Neuronal stem cell (in vitro differentiated cells): Measurements from ENCODE around the gene EXT2.

Experiments used
- DNase-seq: peaks from one replicate; pipeline ENCODE4 v3.0.0-alpha.2; 2013; ENCODE audit warnings: low spot score
- H2AFZ ChIP-seq: one replicate; pipeline ENCODE4 v1.6.1; 2013; ENCODE audit warnings: mild to moderate bottlenecking, low read length, inconsistent platforms
- H2AK5ac ChIP-seq: 2 replicates; pipeline ENCODE4 v1.6.1; 2013; ENCODE audit warnings: low read depth, mild to moderate bottlenecking, inconsistent platforms, low read length, moderate library complexity, mixed read lengths
- H2BK120ac ChIP-seq: 2 replicates; pipeline ENCODE4 v1.6.1; 2013; ENCODE audit warnings: low read depth, mild to moderate bottlenecking, inconsistent platforms, low read length, moderate library complexity, mixed read lengths
- H2BK12ac ChIP-seq: one replicate; pipeline ENCODE4 v1.6.1; 2013; ENCODE audit warnings: low read length, inconsistent platforms
- H2BK15ac ChIP-seq: 2 replicates; pipeline ENCODE4 v1.6.1; 2013; ENCODE audit warnings: mild to moderate bottlenecking, low read length, inconsistent platforms, mixed read lengths
- H2BK5ac ChIP-seq: one replicate; pipeline ENCODE4 v1.6.1; 2013; ENCODE audit warnings: inconsistent platforms, mild to moderate bottlenecking, low read length, moderate library complexity
- H3K14ac ChIP-seq: one replicate; pipeline ENCODE4 v1.6.1; 2013; ENCODE audit warnings: low read length, inconsistent platforms
- H3K18ac ChIP-seq: 2 replicates; pipeline ENCODE4 v1.6.1; 2013; ENCODE audit warnings: low read length, inconsistent platforms
- H3K23ac ChIP-seq: 2 replicates; pipeline ENCODE4 v1.6.1; 2013; ENCODE audit warnings: low read depth, mild to moderate bottlenecking, mixed read lengths, low read length, inconsistent platforms; ENCODE audit not compliant: poor library complexity
- H3K27ac ChIP-seq: replicated peaks from 3 replicates; pipeline ENCODE4 v1.5.1; 2013; ENCODE audit warnings: low read length, inconsistent platforms
- H3K27me3 ChIP-seq, 3 experiments: 2 replicates each; pipeline ENCODE4 v1.6.1; 2013; ENCODE audit warnings: low read length in 3 of 3, mild to moderate bottlenecking in 2 of 3, inconsistent platforms in 1 of 3, low read depth in 1 of 3, mixed read lengths in 1 of 3, moderate library complexity in 1 of 3; ENCODE audit not compliant: control insufficient read depth in 3 of 3, insufficient read depth in 3 of 3
- H3K36me3 ChIP-seq, 2 donors: replicated peaks in 1 of 2; 2 replicates each; pipeline ENCODE4 v1.6.1; 2013; ENCODE audit warnings: low read length in 2 of 2; ENCODE audit not compliant: control insufficient read depth in 2 of 2, insufficient read depth in 2 of 2
- H3K4ac ChIP-seq: 2 replicates; pipeline ENCODE4 v1.6.1; 2013; ENCODE audit warnings: inconsistent platforms, mild to moderate bottlenecking, low read length, moderate library complexity
- H3K4me1 ChIP-seq, 2 donors: 1 replicate in 1 of 2; 2 replicates in 1 of 2; pipeline ENCODE4 v1.6.1; 2013; ENCODE audit warnings: low read length in 2 of 2, low read depth in 1 of 2; ENCODE audit not compliant: control insufficient read depth in 2 of 2, insufficient read depth in 1 of 2
- H3K4me2 ChIP-seq: one replicate; pipeline ENCODE4 v1.6.1; 2013; ENCODE audit warnings: mild to moderate bottlenecking, low read length, inconsistent platforms; ENCODE audit not compliant: insufficient read depth, poor library complexity, severe bottlenecking
- H3K4me3 ChIP-seq, 2 donors: 2 replicates each; pipeline ENCODE4 v1.5.1; 2013; ENCODE audit warnings: low read length in 2 of 2, mild to moderate bottlenecking in 2 of 2, inconsistent platforms in 1 of 2, moderate library complexity in 1 of 2
- H3K79me1 ChIP-seq: one replicate; pipeline ENCODE4 v1.6.1; 2013; ENCODE audit warnings: low read depth, mild to moderate bottlenecking, inconsistent platforms, low read length, moderate library complexity
- H3K9ac ChIP-seq: one replicate; pipeline ENCODE4 v1.6.1; 2013; ENCODE audit warnings: mild to moderate bottlenecking, low read depth, low read length, inconsistent platforms; ENCODE audit not compliant: poor library complexity
- H3K9me3 ChIP-seq, 2 donors: replicated peaks in 1 of 2; 2 replicates each; pipeline versions ENCODE3 to v1.6.1; 2013; ENCODE audit warnings: low read length in 2 of 2, mild to moderate bottlenecking in 2 of 2, inconsistent platforms in 1 of 2, low read depth in 1 of 2, mixed read lengths in 1 of 2, moderate library complexity in 1 of 2; ENCODE audit not compliant: control insufficient read depth in 2 of 2, insufficient read depth in 1 of 2
- H4K8ac ChIP-seq: one replicate; pipeline ENCODE4 v1.6.1; 2013; ENCODE audit warnings: low read depth, mild to moderate bottlenecking, inconsistent platforms, low read length, moderate library complexity
- H4K91ac ChIP-seq: one replicate; pipeline ENCODE4 v1.6.1; 2013; ENCODE audit warnings: low read length, low read depth, mild to moderate bottlenecking, inconsistent platforms; ENCODE audit not compliant: poor library complexity
- WGBS, 2 donors: extraction: QIAGEN DNeasy Blood & Tissue Kit; methylation state at CpG; one replicate each; pipeline ENCODE4 v1.1.7; 2013; ENCODE audit warnings: missing lambda C conversion rate in 2 of 2, mixed read lengths in 1 of 2; ENCODE audit not compliant: insufficient read length in 2 of 2, insufficient replicate concordance in 1 of 2; ENCODE audit errors: extremely low coverage in 2 of 2; 5-methylcytosine and 5-hydroxymethylcytosine counted together

The EXT2 gene

DNA sequence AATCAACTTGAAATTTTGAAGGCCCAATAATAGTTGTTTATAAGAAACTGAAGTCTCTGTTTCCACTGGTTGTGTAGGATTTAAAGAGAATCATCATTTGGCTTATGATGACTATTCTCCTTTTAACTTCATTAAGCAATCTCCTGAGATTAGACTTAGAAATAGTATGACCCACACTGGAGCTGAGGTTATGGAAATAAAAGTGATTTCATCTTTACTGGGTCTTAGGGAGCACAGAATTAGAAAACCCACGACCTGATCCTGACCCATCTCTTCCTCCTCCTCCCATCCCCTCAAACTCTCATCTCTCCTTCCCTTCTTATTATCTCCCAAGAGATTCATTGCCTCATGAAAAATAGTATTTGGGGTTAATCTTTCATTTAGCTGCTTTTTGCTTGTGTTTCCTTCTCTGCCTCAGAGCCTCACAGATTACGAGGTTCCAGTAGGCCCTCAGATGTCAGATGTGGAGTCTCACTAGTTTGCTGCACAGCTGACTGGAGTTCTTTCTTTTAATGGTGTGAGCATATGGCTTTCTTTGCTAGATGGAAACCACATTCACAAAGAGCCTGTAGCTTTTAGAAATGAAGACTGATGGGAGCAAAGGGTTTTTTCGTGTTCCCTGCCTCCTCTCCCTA lies 129.5 kb downstream of the EXT2 start:
- Histone ChIP-seq H3K36me3 (no peaks in the 10 kb centered on the region), H3K4me3 (no peak overlapping the region), H2BK120ac (no peak overlapping the region), H2BK12ac (no peak overlapping the region), H4K8ac (no peak overlapping the region), H2AFZ (no peak overlapping the region), H3K4ac (no peak overlapping the region), H3K79me1 (no peaks in the 10 kb centered on the region), H3K9ac (no peak overlapping the region), H2BK15ac (no peak overlapping the region), H3K4me1 (peaks cover 0 to 11% of the 10 kb centered on the region in 2 donors), H3K27me3 (no peaks in the 10 kb centered on the region), H2BK5ac (no peak overlapping the region), H3K14ac (no peak overlapping the region), H3K4me2 (no peak overlapping the region), H3K27ac (no peak overlapping the region), H3K23ac (no peak overlapping the region), H3K9me3 (no peaks in the 10 kb centered on the region), H3K18ac (no peak overlapping the region), H4K91ac (no peak overlapping the region), H2AK5ac (no peak overlapping the region)
- DNase-seq, result no peak
- WGBS, 2 donors, result no CpG with 5 or more reads among the region's 3 CpGs

DNA sequence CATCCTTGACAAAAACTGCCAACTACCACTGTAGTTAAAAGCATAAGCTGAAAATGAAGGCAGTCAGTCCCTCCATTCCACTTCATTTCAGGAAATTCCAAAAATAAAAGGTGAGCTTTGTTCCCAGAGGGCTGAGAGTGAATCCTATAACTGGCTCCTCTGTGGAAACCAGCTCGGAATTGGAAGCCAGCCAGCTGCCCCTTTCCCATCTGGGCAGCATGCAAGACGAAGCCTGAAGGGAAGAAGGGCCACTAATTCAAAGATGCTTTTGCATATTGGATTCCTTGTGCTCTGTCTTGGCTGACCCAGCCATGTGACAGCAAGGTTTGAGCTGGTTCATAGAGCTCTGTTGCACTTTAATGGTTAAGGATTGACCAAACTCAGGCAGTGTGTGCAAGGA lies 131.0 kb downstream of the EXT2 start:
- H2BK5ac ChIP-seq, result no peak overlapping the region
- no CpG with 5 or more reads among the region's 2 CpGs for WGBS, 2 donors
- H2BK120ac ChIP-seq, result no peak overlapping the region
- no peak overlapping the region for H3K4ac ChIP-seq
- no peaks in the 10 kb centered on the region for H3K36me3 ChIP-seq
- no peak overlapping the region for H3K4me3 ChIP-seq
- no peaks in the 10 kb centered on the region for H3K27me3 ChIP-seq
- H3K23ac ChIP-seq, result no peak overlapping the region
- no peak overlapping the region for H3K14ac ChIP-seq
- H2BK15ac ChIP-seq, result no peak overlapping the region
- no peak overlapping the region for H4K8ac ChIP-seq
- H3K4me2 ChIP-seq, result no peak overlapping the region
- H3K18ac ChIP-seq, result no peak overlapping the region
- peaks cover 0 to 12% of the 10 kb centered on the region in 2 donors for H3K4me1 ChIP-seq
- no peak overlapping the region for H3K27ac ChIP-seq
- H4K91ac ChIP-seq, result no peak overlapping the region
- no peak overlapping the region for H2AK5ac ChIP-seq
- no peak for DNase-seq
- H2BK12ac ChIP-seq, result no peak overlapping the region
- H3K9ac ChIP-seq, result no peak overlapping the region
- H3K79me1 ChIP-seq, result no peaks in the 10 kb centered on the region
- H2AFZ ChIP-seq, result no peak overlapping the region
- H3K9me3 ChIP-seq, result no peaks in the 10 kb centered on the region

DNA sequence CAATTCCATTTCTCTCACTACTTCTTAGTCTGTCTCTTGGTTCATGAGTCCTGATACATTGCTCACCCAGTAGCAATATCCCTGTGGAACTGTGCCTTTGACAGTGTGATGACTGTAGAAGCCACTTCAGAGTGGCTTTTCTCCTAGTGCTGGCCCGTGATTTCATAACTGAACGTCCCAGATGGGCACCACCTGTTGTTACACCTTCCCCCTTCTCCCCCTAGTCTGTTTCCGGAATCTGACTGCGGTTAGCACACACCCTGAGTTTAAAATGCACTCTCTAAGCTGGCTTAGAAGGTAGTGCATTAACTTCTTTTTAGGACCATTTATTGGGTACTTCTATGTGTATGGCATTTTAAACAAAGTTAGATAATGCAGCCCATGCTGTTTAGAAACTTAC lies 131.5 kb downstream of the EXT2 start:
- H4K91ac ChIP-seq, result no peak overlapping the region
- no peak overlapping the region for H4K8ac ChIP-seq
- H3K23ac ChIP-seq, result no peak overlapping the region
- H3K27me3 ChIP-seq, result no peaks in the 10 kb centered on the region
- H3K9ac ChIP-seq, result no peak overlapping the region
- H2AK5ac ChIP-seq, result no peak overlapping the region
- no peaks in the 10 kb centered on the region for H3K79me1 ChIP-seq
- no peaks in the 10 kb centered on the region for H3K36me3 ChIP-seq
- WGBS, 2 donors, result no CpG with 5 or more reads among the region's 4 CpGs
- no peak overlapping the region for H3K18ac ChIP-seq
- H3K4me3 ChIP-seq, result no peak overlapping the region
- H2BK15ac ChIP-seq, result no peak overlapping the region
- H3K4me2 ChIP-seq, result no peak overlapping the region
- no peak overlapping the region for H2BK5ac ChIP-seq
- H2AFZ ChIP-seq, result no peak overlapping the region
- no peak overlapping the region for H2BK12ac ChIP-seq
- H2BK120ac ChIP-seq, result no peak overlapping the region
- no peaks in the 10 kb centered on the region for H3K9me3 ChIP-seq
- H3K14ac ChIP-seq, result no peak overlapping the region
- no peak overlapping the region for H3K27ac ChIP-seq
- H3K4me1 ChIP-seq, result peaks cover 0 to 12% of the 10 kb centered on the region in 2 donors
- H3K4ac ChIP-seq, result no peak overlapping the region
- DNase-seq, result no peak

DNA sequence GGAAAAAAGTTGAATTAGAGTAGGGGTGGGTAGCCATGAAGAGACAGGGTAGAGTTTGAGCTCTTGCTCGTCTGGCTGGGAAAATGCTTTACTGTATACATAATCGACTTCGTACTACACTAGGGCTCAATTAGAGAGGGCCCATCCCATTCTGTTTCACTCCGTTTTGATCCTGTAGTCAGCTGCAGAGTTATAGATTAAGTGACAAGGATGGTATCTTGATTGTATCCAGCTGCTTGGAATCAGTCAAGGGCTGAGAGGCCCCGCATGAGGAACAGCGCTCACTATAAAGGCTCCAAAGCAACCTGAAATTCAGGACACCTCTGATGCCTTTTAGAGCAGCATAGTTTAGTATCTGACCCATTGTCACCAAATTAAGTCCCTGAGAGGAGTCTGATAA lies 132.9 kb downstream of the EXT2 start:
- no peak overlapping the region for H4K91ac ChIP-seq
- no peak overlapping the region for H3K23ac ChIP-seq
- no peak for DNase-seq
- H3K4me2 ChIP-seq, result no peak overlapping the region
- H2BK12ac ChIP-seq, result no peak overlapping the region
- no CpG with 5 or more reads among the region's 6 CpGs for WGBS, 2 donors
- no peak overlapping the region for H3K4me3 ChIP-seq
- no peak overlapping the region for H2AK5ac ChIP-seq
- H3K36me3 ChIP-seq, result no peaks in the 10 kb centered on the region
- H3K4me1 ChIP-seq, result peaks cover 0 to 12% of the 10 kb centered on the region in 2 donors
- H2BK15ac ChIP-seq, result no peak overlapping the region
- H2BK120ac ChIP-seq, result no peak overlapping the region
- no peaks in the 10 kb centered on the region for H3K27me3 ChIP-seq
- H3K9me3 ChIP-seq, result no peaks in the 10 kb centered on the region
- H3K9ac ChIP-seq, result no peak overlapping the region
- no peak overlapping the region for H2BK5ac ChIP-seq
- H3K4ac ChIP-seq, result no peak overlapping the region
- no peak overlapping the region for H3K27ac ChIP-seq
- H3K18ac ChIP-seq, result no peak overlapping the region
- H4K8ac ChIP-seq, result no peak overlapping the region
- no peaks in the 10 kb centered on the region for H3K79me1 ChIP-seq
- no peak overlapping the region for H3K14ac ChIP-seq
- H2AFZ ChIP-seq, result no peak overlapping the region
